GM18526 (cell line): Measurements from ENCODE around the gene MAST4.

Source experiments
- POLR2A ChIP-seq: IDR thresholded peaks from 3 replicates; pipeline ENCODE4 v1.6.1; 2011; ENCODE audit not compliant: insufficient read length; ENCODE audit errors: extremely low read depth

MAST4 gene

DNA sequence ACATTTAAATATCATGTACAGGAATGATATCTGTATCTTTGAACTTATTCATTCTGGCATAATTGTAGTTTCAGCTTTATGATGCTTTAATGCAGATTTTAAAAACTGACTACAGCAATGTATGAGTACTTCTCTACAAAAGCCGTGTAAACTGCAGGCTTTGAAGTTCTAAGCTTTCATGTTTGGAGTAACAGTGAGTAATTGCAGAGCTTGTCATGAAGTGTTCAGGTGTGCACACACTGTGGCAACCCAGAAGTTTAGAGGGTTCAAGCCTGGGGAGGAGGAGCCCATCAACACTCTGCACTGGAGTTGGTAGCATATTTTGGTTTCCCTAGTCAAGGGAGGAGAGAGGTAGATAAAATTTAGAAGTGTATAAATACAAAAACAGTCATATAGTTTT lies 469.5 kb downstream of the MAST4 start:
- TF ChIP-seq POLR2A: no peak

DNA sequence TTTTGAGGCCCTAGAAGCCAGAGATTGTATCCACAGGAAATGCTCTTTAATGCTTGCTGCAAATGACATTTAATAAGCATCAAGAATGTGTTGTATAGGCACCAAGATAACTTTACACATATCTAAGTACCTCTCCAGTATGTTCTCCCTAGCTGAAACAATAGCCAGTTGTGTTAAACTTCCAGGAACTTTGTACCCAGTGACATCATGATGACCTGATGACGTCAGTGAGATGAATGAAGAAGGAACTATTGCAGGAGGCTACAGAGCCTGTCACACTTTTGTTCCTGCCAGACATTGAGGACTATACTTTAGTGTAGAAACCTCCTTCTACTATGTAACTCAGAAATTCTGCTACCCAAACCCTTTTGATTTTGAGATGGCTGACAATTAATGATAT lies 470.6 kb downstream of the MAST4 start:
- TF ChIP-seq POLR2A: no peak

DNA sequence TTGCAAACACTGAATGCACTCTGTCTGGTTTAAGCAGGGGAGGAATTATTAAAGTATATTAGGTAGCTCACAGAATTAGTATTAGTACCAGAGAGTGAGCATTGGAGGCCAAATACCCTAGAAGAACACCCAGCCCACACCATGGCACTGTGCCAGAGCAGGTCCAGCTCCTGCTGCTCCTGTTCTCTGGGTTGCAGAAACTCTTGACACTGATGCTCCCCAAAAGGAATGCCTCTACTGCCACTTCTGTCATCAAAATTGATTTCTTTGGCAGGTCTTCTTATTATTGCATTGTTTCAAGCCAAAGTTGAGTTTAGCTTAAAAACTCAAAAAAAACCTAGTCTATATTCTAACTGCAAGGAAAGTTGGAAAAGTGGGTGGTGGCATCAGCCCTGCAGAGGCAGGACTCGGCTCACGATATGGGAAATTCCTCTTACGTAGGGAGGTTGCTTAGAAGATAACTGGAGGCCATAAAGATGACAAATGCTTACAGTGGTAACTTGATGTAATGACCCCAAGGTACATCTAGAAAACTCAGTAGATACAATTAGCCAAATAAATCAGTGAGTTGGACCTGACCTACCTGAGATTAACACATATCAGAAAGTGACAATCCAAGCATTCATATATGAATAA lies 477.0 kb downstream of the MAST4 start:
- TF ChIP-seq POLR2A: no peak

DNA sequence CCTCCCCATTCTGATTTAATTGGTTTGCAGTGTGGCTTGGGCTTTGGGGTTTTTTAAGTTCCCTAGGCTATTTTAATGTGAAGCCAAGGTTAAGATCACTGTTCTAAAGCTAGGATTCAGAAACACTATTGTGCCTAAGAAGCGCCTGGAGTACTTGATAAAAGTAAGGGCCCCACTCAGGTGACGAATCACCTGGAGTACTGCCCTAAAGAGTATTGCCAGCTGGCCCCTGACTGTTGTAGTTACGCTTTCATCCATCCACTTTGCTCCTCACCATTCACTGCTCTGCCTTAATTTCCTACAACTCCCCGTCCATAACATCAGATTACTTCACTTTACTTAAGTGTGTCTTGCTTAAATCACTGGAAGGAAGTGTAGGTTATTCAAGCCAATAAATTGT lies 481.1 kb downstream of the MAST4 start:
- TF ChIP-seq POLR2A: no peak

DNA sequence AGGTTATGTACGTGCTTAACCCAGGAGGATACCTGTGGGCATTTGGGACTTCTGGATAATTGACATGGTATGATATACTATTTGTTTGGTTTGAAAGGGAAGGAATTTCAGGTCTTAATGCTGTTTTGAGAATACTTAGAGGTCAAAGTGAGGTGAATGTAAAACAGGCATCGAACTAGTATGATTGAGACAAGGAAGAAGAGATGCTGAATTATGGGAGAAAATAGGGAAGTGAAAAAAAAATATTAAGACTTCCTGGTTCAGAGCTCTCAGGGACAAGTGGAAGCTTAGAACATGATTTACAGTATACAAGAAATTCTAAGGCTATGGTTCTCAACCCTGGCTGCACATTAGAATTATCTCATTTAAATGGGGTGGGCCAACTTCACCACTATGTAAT lies 485.1 kb downstream of the MAST4 start:
- TF ChIP-seq POLR2A: no peak

DNA sequence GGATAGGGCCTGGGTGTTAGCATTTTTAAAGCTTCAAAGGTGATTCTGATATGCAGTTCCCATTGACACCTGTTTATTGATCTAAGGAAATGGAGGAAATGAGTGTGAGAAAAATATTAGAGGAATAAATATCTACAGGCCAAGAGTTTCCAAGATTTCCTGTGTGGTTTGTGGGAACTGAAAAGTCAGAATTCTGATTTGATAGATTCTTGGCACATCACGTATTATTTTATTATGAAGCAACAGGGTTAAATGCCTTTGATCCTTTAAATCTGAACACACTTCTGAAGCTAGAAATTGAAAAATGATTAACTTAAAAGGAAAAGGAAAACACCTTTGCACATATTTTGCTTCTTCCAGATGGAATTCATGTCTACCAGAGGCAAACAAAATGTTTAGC lies 486.7 kb downstream of the MAST4 start:
- TF ChIP-seq POLR2A: no peak

DNA sequence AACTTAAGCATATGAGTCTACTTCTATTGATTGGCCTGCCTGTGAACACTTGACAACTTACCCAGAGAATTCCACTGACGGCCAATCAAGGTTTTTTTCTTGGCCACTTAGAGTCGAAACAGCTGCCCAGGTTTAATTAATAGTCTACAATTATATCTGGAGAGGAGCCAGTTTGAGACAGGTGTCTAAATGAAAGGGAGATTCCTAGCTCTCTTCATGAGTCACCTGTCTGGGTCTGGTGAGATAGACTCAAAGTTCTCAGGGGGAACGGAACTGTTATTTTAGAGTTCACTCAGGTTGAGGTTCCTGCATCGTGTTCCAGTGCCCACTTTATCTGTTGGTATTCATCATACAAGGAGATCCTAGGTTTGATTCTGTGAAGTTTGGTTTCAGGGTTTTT lies 489.4 kb downstream of the MAST4 start:
- no peak for TF ChIP-seq POLR2A

DNA sequence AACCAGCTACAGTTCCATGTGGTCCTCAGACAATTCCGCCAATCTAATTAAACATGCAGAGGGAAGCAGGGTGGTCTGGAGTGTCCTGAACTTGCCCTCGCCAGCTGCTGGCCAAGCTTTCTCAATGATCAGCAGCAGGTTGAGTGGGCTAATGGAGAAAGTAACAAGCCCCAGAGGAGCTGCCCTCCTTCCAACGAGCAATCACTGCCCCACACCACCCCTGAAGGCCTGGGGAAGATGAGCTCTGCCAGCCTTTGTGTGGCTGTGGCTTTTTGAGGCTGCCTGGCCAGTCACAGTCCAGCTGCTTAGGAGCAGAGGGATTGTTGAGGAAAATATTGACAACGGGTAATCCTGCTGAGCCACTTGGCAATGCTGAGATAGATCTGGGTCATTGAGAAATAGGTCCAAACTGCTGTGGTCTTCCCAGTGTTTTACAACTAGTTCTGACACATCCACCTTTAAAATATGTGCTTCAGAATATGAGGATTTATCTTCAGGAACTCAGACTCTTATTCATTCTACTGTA lies 493.1 kb downstream of the MAST4 start:
- no peak for TF ChIP-seq POLR2A

DNA sequence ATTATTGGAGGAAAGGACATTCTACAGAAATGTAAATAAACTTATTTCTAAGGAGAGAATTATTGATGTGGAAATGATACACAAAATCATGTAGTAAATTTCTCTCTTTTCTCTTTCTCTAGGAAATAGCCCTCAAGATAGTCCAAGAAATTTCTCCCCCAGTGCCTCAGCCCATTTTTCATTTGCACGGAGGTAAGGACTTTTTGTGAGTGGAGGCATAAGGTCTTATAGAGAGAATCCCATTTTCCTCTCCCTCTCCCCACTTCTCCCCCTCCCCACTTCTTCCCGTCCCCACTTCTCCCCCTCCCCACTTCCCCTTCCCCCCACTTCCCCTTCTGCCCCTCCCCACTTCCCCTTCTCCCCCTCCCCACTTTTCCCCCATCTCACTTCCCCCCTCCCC lies 493.8 kb downstream of the MAST4 start:
- TF ChIP-seq POLR2A: no peak

DNA sequence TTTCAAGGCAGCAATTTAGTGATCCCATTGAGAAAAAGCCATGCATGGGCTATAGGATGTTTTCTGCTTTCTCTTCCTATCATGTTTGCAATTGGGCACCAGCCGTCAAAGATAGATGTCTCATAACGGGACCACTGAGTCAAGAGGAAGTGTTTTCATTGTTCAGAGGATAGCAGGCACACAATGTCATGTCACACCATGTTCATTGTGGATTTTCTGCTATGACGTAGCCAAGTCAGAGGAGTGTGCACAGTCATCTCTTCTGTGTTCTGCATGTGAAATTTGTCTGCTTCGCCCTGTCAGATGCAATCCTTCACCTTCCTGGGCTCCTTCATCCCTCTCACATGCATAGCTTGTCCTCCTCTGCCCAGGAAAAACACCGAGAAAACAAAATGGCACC lies 494.4 kb downstream of the MAST4 start:
- no peak for TF ChIP-seq POLR2A

DNA sequence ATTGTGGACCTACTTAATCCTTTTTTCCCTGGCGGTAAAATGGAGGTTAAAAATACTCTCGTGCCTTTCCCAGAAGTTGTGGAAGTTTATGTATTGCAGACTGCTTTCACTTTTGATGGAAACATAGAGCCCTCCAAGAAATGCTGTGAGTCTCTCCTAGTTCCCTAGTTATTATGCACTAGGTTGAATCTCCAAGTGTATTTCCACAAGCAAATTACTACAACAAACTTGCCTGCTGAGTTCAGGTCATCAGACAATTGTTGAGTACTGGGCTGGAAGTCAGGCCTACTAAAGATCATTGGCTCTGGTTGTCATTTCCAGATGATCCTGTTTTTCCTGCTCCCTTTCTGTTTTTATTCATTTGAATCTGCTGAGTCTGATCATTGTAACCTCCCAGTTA lies 496.3 kb downstream of the MAST4 start:
- no peak for TF ChIP-seq POLR2A

DNA sequence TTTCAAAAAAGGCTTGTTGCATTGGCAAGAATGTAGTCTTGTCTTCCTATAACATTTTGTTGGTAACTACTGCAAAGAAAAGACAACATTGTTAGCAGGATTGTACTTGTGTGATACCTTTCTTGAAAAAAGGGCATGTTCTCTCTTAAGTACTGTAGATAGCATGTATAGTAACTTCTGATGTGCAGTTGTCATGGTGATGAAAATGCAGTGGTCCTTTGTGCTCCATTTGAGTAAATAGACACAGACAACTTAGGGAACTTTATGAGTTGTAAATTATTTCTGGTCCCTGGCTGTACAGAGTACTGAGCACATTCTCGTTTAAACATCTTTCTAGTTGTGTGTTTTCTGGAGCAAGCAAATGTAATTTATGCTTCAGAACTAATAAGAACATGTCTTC lies 497.1 kb downstream of the MAST4 start:
- no peak for TF ChIP-seq POLR2A

DNA sequence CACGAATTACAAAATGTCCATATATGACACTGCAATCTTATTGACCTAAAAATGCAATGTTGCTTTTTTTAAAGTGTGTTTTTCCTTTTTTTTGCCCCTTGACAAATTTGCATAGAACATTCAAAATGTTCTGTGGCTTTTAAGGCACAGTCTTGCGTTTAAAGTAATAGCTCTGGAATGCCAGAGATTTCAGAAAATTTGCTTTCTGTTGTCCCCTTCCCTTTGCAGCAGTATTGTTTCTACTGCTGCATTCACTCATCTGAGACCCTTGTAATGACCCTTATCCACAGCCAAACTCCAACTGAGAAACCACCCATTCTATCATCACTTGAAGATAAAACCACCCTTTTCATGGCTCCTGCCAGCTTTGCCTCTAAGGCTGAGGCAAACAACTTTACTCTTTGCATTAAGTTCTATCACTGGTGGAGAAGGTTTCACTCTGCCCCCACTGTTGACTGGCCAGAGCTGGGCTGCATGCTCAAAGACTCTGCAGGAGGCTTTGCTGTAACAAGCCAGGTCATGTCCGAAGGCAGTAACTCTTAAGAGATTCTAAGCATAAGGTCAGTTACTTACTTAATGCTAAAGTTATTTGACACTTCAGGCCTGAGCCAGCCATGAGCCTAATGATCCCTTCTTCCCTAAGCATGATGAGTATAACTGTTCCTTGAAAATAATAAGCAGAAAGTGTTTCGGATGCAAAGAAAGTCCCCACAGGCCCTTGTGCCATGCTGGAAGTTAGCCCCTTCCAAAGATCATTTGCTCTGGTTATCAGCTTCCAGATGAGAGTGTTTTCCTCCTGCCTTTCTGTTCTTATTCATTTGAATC lies 498.5 kb downstream of the MAST4 start:
- no peak for TF ChIP-seq POLR2A

DNA sequence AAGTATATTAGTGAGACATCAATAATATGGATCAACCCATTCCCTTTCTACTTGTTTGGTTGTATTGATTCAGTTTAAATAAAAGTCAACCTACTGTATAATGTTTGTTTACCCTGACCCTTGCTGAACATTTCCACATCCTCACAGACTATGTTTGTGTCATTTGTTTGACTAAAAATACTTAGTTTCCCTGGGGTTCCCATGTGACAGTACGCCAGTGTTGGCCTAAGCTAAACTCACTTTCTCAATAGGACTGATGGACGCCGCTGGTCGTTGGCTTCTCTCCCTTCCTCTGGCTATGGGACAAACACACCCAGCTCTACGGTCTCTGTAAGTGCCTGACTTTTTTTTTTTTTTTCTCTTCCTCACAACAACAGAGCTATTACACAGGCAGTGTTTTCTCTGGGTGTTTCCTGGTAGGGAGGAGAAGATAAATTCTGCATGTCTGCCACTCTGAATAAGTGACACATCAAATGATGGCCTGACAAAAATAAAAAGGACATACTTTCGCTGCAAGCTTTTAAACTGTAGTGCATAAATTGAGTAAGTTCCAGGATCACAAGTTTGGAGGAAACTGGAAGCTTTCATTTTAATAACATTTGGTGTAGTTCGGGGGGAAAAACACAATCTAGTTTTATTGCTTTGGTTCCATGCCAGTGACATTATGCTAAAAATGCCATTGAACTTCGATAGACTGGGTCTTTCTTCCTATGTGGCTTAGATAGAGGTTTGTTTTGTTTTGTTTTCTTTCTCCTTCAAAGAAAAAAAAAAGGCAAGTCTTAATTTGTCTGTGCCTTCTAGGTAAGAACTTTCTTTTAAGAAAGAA lies 499.4 kb downstream of the MAST4 start:
- TF ChIP-seq POLR2A: no peak

DNA sequence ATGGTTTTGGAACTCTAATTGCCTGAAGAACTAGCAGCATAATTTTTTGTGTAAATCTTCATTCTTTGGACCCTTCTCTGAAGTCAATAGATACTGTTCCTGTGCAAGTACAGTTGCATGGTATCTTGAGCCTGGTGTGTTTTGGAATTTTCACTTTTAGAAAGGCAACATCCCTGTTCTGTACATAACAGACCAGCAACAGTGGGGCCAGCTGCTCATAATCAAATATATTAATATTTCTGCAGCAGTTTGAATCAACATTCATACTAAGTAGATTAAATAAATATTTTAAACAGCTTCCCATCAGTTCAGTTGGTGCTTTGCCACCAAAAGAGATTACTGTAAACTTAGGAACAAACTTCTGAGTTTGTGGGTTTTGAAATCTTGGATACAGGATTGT lies 502.5 kb downstream of the MAST4 start:
- no peak for TF ChIP-seq POLR2A

DNA sequence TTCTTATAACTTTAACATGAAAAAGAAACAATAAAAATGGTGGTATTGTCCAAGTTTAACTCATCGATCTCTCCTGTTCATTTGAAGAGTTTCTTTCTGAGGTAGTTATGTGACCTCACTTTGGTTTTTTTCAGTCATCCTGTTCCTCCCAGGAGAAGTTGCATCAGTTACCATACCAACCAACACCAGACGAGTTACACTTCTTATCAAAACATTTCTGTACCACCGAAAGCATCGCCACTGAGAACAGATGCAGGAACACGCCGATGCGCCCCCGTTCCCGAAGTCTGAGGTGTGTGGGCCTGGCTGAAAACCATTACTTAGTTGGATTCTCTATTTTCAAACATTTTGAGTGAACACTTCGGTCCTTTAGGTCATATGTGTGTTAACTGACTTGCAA lies 504.1 kb downstream of the MAST4 start:
- TF ChIP-seq POLR2A: no peak
